Mesenchymal stem cell (in vitro differentiated cells and primary cell): ENCODE measurements around the gene SPATA25.
A peak's percentile ranks its signal among the peaks of the same experiment; 100 is the strongest.

ENCODE experiments used
- DNase-seq: peaks from one replicate; pipeline ENCODE4 v3.0.0-alpha.2; 2013
- H2AFZ ChIP-seq: one replicate; pipeline ENCODE4 v1.6.1; 2013; ENCODE audit warnings: low read depth, mild to moderate bottlenecking, control low read depth, inconsistent platforms, low read length, moderate library complexity
- H2AK5ac ChIP-seq: 2 replicates; pipeline ENCODE4 v1.6.1; 2013; ENCODE audit warnings: low read length, moderate library complexity, mild to moderate bottlenecking, inconsistent platforms; ENCODE audit not compliant: severe bottlenecking
- H2BK120ac ChIP-seq: one replicate; pipeline ENCODE4 v1.6.1; 2013; ENCODE audit warnings: low read depth, mild to moderate bottlenecking, inconsistent platforms, low read length, moderate library complexity
- H2BK12ac ChIP-seq, 2 experiments: one replicate each; pipeline ENCODE4 v1.6.1; 2013; ENCODE audit warnings: inconsistent platforms in 2 of 2, low read length in 2 of 2, mild to moderate bottlenecking in 2 of 2, moderate library complexity in 2 of 2, control low read depth in 1 of 2
- H2BK15ac ChIP-seq: one replicate; pipeline ENCODE4 v1.6.1; 2013; ENCODE audit warnings: mild to moderate bottlenecking, low read depth, inconsistent platforms; ENCODE audit not compliant: poor library complexity, severe bottlenecking
- H2BK5ac ChIP-seq: 2 replicates; pipeline ENCODE4 v1.6.1; 2013; ENCODE audit warnings: low read depth, mild to moderate bottlenecking, low read length, control low read depth, inconsistent platforms; ENCODE audit not compliant: poor library complexity, severe bottlenecking
- H3K14ac ChIP-seq, 2 experiments: one replicate each; pipeline ENCODE4 v1.6.1; 2013; ENCODE audit warnings: inconsistent platforms in 2 of 2, low read length in 2 of 2, control low read depth in 1 of 2, mild to moderate bottlenecking in 1 of 2, moderate library complexity in 1 of 2
- H3K18ac ChIP-seq, 2 experiments: one replicate each; pipeline ENCODE4 v1.6.1; 2013; ENCODE audit warnings: inconsistent platforms in 2 of 2, low read length in 2 of 2, control low read depth in 1 of 2, low read depth in 1 of 2, mild to moderate bottlenecking in 1 of 2
- H3K23ac ChIP-seq, 2 experiments: one replicate each; pipeline ENCODE4 v1.6.1; 2013; ENCODE audit warnings: inconsistent platforms in 2 of 2, low read length in 2 of 2, mild to moderate bottlenecking in 2 of 2, moderate library complexity in 2 of 2, control low read depth in 1 of 2
- H3K27ac ChIP-seq: 2 replicates; pipeline ENCODE4 v1.5.1; 2013; ENCODE audit warnings: mild to moderate bottlenecking, moderate library complexity, low read length, control low read depth, inconsistent platforms; ENCODE audit not compliant: poor library complexity, severe bottlenecking
- H3K27me3 ChIP-seq, 2 experiments: 2 replicates each; pipeline versions ENCODE4 v1.6.1 to v1.7.0; 2013; ENCODE audit warnings: low read length in 2 of 2, mild to moderate bottlenecking in 2 of 2, moderate library complexity in 2 of 2, control low read depth in 1 of 2, inconsistent platforms in 1 of 2; ENCODE audit not compliant: control insufficient read depth in 1 of 2, insufficient read depth in 1 of 2
- H3K36me3 ChIP-seq, 2 experiments: 2 replicates each; pipeline versions ENCODE4 v1.6.1 to v1.7.0; 2013; ENCODE audit warnings: low read length in 2 of 2, control low read depth in 1 of 2, inconsistent platforms in 1 of 2, low read depth in 1 of 2, mild to moderate bottlenecking in 1 of 2; ENCODE audit not compliant: insufficient read depth in 2 of 2, control insufficient read depth in 1 of 2
- H3K4ac ChIP-seq, 2 experiments: one replicate each; pipeline ENCODE4 v1.6.1; 2013; ENCODE audit warnings: inconsistent platforms in 2 of 2, low read length in 2 of 2, mild to moderate bottlenecking in 2 of 2, moderate library complexity in 2 of 2, control low read depth in 1 of 2, low read depth in 1 of 2
- H3K4me1 ChIP-seq: 2 replicates; pipeline ENCODE4 v1.6.1; 2013; ENCODE audit warnings: low read depth, low read length, control low read depth; ENCODE audit not compliant: control insufficient read depth, insufficient read depth
- H3K4me2 ChIP-seq: 2 replicates; pipeline ENCODE4 v1.6.1; 2013; ENCODE audit warnings: low read length, mild to moderate bottlenecking, inconsistent platforms; ENCODE audit not compliant: poor library complexity, severe bottlenecking
- H3K4me3 ChIP-seq, 2 experiments: 2 replicates each; pipeline versions ENCODE4 v1.5.1 to v1.7.0; 2013; ENCODE audit warnings: low read length in 2 of 2, mild to moderate bottlenecking in 2 of 2, control low read depth in 1 of 2, low read depth in 1 of 2; ENCODE audit not compliant: insufficient read depth in 1 of 2
- H3K79me1 ChIP-seq: replicated peaks from 2 replicates; pipeline ENCODE4 v1.6.1; 2013; ENCODE audit warnings: mild to moderate bottlenecking, control low read depth, low read length, inconsistent platforms; ENCODE audit not compliant: poor library complexity, severe bottlenecking
- H3K9ac ChIP-seq: 2 replicates; pipeline ENCODE4 v1.7.0; 2013; ENCODE audit warnings: mild to moderate bottlenecking, low read length, moderate library complexity
- H3K9me3 ChIP-seq: 2 replicates; pipeline ENCODE4 v1.7.0; 2013; ENCODE audit warnings: mild to moderate bottlenecking, low read length; ENCODE audit not compliant: control insufficient read depth
- H4K8ac ChIP-seq: one replicate; pipeline ENCODE4 v1.6.1; 2013; ENCODE audit warnings: inconsistent platforms, mild to moderate bottlenecking, low read length, moderate library complexity
- H4K91ac ChIP-seq: one replicate; pipeline ENCODE4 v1.6.1; 2013; ENCODE audit warnings: mild to moderate bottlenecking, low read length, inconsistent platforms
- WGBS: methylation state at CpG from one replicate; pipeline ENCODE4 v1.1.7; 2013; ENCODE audit warnings: mixed read lengths; 5-methylcytosine and 5-hydroxymethylcytosine counted together

The SPATA25 gene

GRCh38 chr20:45850238-45850637 is 37.2 kb downstream of the SPATA25 start:
- no peak overlapping the region for H2AFZ ChIP-seq
- H3K4ac ChIP-seq: no peak overlapping the region
- no peak overlapping the region for H3K4me2 ChIP-seq
- H4K91ac ChIP-seq: no peak overlapping the region
- H3K79me1 ChIP-seq: peaks cover 35% of the 10 kb centered on the region
- no peak overlapping the region for H2BK15ac ChIP-seq
- H3K14ac ChIP-seq: no peak overlapping the region
- WGBS: 97% methylated on average over 2 of the region's 2 CpGs
- no peak overlapping the region for H2BK5ac ChIP-seq
- no peak for DNase-seq
- H2AK5ac ChIP-seq: no peak overlapping the region
- no peak overlapping the region for H3K18ac ChIP-seq
- H2BK12ac ChIP-seq: no peak overlapping the region
- H4K8ac ChIP-seq: no peak overlapping the region
- peaks cover 6% of the 10 kb centered on the region for H3K4me1 ChIP-seq
- H3K23ac ChIP-seq: no peak overlapping the region
- no peak overlapping the region for H3K9ac ChIP-seq
- no peaks in the 10 kb centered on the region for H3K27me3 ChIP-seq
- H3K27ac ChIP-seq: no peak overlapping the region
- no peak overlapping the region for H3K4me3 ChIP-seq
- no peak overlapping the region for H2BK120ac ChIP-seq
- no peaks in the 10 kb centered on the region for H3K9me3 ChIP-seq
- peaks cover 28 to 69% of the 10 kb centered on the region in 2 experiments for H3K36me3 ChIP-seq

- peaks cover 2% of the 10 kb centered on the region for H3K4me1 ChIP-seq
- H4K8ac ChIP-seq: no peak overlapping the region
- no peak overlapping the region for H2BK12ac ChIP-seq
- H3K27me3 ChIP-seq: no peaks in the 10 kb centered on the region
- H3K14ac ChIP-seq: no peak overlapping the region
- H4K91ac ChIP-seq: no peak overlapping the region
- H3K4me2 ChIP-seq: no peak overlapping the region
- no peak overlapping the region for H3K18ac ChIP-seq
- H2AFZ ChIP-seq: no peak overlapping the region
- peaks cover 27% of the 10 kb centered on the region for H3K79me1 ChIP-seq
- no peak overlapping the region for H2BK15ac ChIP-seq
- DNase-seq: no peak
- no peak overlapping the region for H3K9ac ChIP-seq
- peaks cover 32 to 72% of the 10 kb centered on the region in 2 experiments for H3K36me3 ChIP-seq
- 98% methylated on average over 7 of the region's 8 CpGs for WGBS
- H2AK5ac ChIP-seq: no peak overlapping the region
- H2BK5ac ChIP-seq: no peak overlapping the region
- no peak overlapping the region for H3K23ac ChIP-seq
- H3K4me3 ChIP-seq: no peak overlapping the region
- H3K9me3 ChIP-seq: no peaks in the 10 kb centered on the region
- no peak overlapping the region for H3K4ac ChIP-seq
- no peak overlapping the region for H3K27ac ChIP-seq
- no peak overlapping the region for H2BK120ac ChIP-seq
These were observed 38.3 kb downstream of the SPATA25 start for GRCh38 chr20:45848969-45849582.

- Histone ChIP-seq H3K23ac (peak overlapping the region in 1 of 2 experiments; percentile 48), H3K27ac (no peak overlapping the region), H3K4ac (no peak overlapping the region), H3K79me1 (peaks cover 25% of the 10 kb centered on the region), H2AFZ (no peak overlapping the region), H3K27me3 (no peaks in the 10 kb centered on the region), H2BK5ac (no peak overlapping the region), H4K8ac (no peak overlapping the region), H3K18ac (no peak overlapping the region), H4K91ac (peak overlapping the region; percentile 7), H3K36me3 (peaks cover 38 to 72% of the 10 kb centered on the region in 2 experiments), H3K4me3 (no peak overlapping the region), H3K9me3 (no peaks in the 10 kb centered on the region), H2BK15ac (no peak overlapping the region), H2BK120ac (no peak overlapping the region), H2BK12ac (no peak overlapping the region), H3K4me1 (peaks cover 2% of the 10 kb centered on the region), H3K4me2 (no peak overlapping the region), H3K9ac (no peak overlapping the region), H2AK5ac (no peak overlapping the region), H3K14ac (no peak overlapping the region)
- 96% methylated on average over 8 of the region's 8 CpGs for WGBS
- DNase-seq: no peak
These were observed 39.0 kb downstream of the SPATA25 start for GRCh38 chr20:45848421-45848820.

GRCh38 chr20:45845452-45845851 is 42.0 kb downstream of the SPATA25 start:
- no peak for DNase-seq

More at GRCh38 chr20:45845452-45845851, 42.0 kb downstream of the SPATA25 start:
- no peak overlapping the region for H2BK15ac ChIP-seq
- H2BK120ac ChIP-seq: no peak overlapping the region
- no peak overlapping the region for H3K4me2 ChIP-seq
- peaks cover 55 to 84% of the 10 kb centered on the region in 2 experiments for H3K36me3 ChIP-seq
- no peak overlapping the region for H3K18ac ChIP-seq
- no peak overlapping the region for H3K14ac ChIP-seq
- H3K4me3 ChIP-seq: no peak overlapping the region
- H2AK5ac ChIP-seq: no peak overlapping the region
- no peak overlapping the region for H2AFZ ChIP-seq
- no peak overlapping the region for H2BK5ac ChIP-seq
- H3K23ac ChIP-seq: no peak overlapping the region
- no peak overlapping the region for H4K8ac ChIP-seq
- H3K9me3 ChIP-seq: no peaks in the 10 kb centered on the region
- H3K79me1 ChIP-seq: peaks cover 16% of the 10 kb centered on the region
- H3K9ac ChIP-seq: no peak overlapping the region
- H3K4ac ChIP-seq: no peak overlapping the region
- no peaks in the 10 kb centered on the region for H3K27me3 ChIP-seq
- H3K4me1 ChIP-seq: peaks cover 10% of the 10 kb centered on the region
- H2BK12ac ChIP-seq: no peak overlapping the region
- H4K91ac ChIP-seq: no peak overlapping the region
- no peak overlapping the region for H3K27ac ChIP-seq
